Spleen (tissue), 11 donors: ENCODE results near the gene METTL24. TPM values are rescaled to one million over a fixed set of nuclear protein-coding genes. Genes with fewer than 3 reads are reported as not detected.

Experiments used
- DNase-seq: peaks from one replicate; pipeline ENCODE4 v3.0.0-alpha.2; 2020
- H3K27ac ChIP-seq, 8 donors: fragments of 200-600 bp; sonication (generic) in 7 of 8; 1 replicate in 4 of 8; 2 replicates in 4 of 8; pipeline versions ENCODE4 v1.5.0 to v1.8.0; 2016 to 2021; ENCODE audit warnings: inconsistent platforms in 4 of 8, mild to moderate bottlenecking in 4 of 8, moderate library complexity in 1 of 8
- H3K27me3 ChIP-seq, 7 donors: fragments of 200-600 bp; sonication (generic) in 6 of 7; replicated peaks in 1 of 7; 1 replicate in 4 of 7; 2 replicates in 3 of 7; pipeline versions ENCODE4 v1.5.0 to v1.8.0; 2016 to 2021; ENCODE audit warnings: inconsistent platforms in 3 of 7, mild to moderate bottlenecking in 1 of 7
- H3K36me3 ChIP-seq, 6 donors: fragments of 200-600 bp; sonication (generic) in 5 of 6; 1 replicate in 4 of 6; 2 replicates in 2 of 6; pipeline versions ENCODE4 v1.5.0 to v1.8.0; 2016 to 2021; ENCODE audit warnings: inconsistent platforms in 2 of 6
- H3K4me1 ChIP-seq, 6 donors: fragments of 200-600 bp; sonication (generic) in 5 of 6; 1 replicate in 3 of 6; 2 replicates in 3 of 6; pipeline versions ENCODE4 v1.5.0 to v1.8.0; 2016 to 2021; ENCODE audit warnings: inconsistent platforms in 3 of 6
- H3K4me3 ChIP-seq, 8 donors: fragments of 200-600 bp; sonication (generic) in 7 of 8; 1 replicate in 4 of 8; 2 replicates in 4 of 8; pipeline versions ENCODE4 v1.5.0 to v1.8.0; 2016 to 2021; ENCODE audit warnings: inconsistent platforms in 4 of 8, mild to moderate bottlenecking in 4 of 8, moderate library complexity in 2 of 8
- H3K9me3 ChIP-seq, 8 donors: fragments of 200-600 bp; sonication (generic) in 7 of 8; 1 replicate in 4 of 8; 2 replicates in 4 of 8; pipeline versions ENCODE4 v1.5.0 to v1.8.0; 2016 to 2021; ENCODE audit warnings: inconsistent platforms in 4 of 8
- POLR2A ChIP-seq, 3 donors: fragments of 450-650 bp; IDR thresholded peaks; one replicate each; pipeline ENCODE4 v1.5.1; 2017; ENCODE audit warnings: antibody characterized with exemption in 3 of 3, mild to moderate bottlenecking in 1 of 3
- POLR2AphosphoS5 ChIP-seq, 3 donors: sonication (generic); formaldehyde crosslinking; IDR thresholded peaks; one replicate each; pipeline ENCODE4 v1.5.1; 2017; ENCODE audit warnings: antibody characterized with exemption in 3 of 3
- WGBS, 5 donors: extraction: QIAGEN DNeasy Blood & Tissue Kit in 3 of 5; methylation state at CpG; one replicate each; pipeline versions ENCODE4 v1.1.5 to v1.1.7; 2013 to 2018; 5-methylcytosine and 5-hydroxymethylcytosine counted together
- intact Hi-C: fragments of 100-400 bp; cut with DNase I; formaldehyde crosslinking; loops from one replicate; pipeline ENCODE4 v1.15.0; 2023; ENCODE audit warnings: low total_unique reads
- polyA plus RNA-seq, 3 donors: library from polyadenylated mRNA; stranded (reverse); fragments of 200-250 nt; gene quantifications; one replicate each; pipeline ENCODE4 v1.2.1, GENCODE V29; 2013
- total RNA-seq, 7 donors: library from RNA; depleted of rRNA in 3 of 7; stranded (reverse); fragments of >200 nt in 3 of 7; fragmentation: NEBNext Ultra II Directional in 4 of 7; extraction: Animal tissue kit (Norgen Biotek cat#: 25700) in 4 of 7; gene quantifications; one replicate each; pipeline versions ENCODE4 v1.1.0 to v1.2.1, GENCODE V29; 2016 to 2021
- TF ChIP-seq, protein P1 (sequence below), 11 experiments: fragments of 200-600 bp in 7 of 11; fragments of 450-650 bp in 4 of 11; sonication (generic) in 4 of 11; IDR thresholded peaks in 8 of 11; conservative IDR thresholded peaks in 3 of 11; 1 replicate in 7 of 11; 2 replicates in 4 of 11; pipeline versions ENCODE4 v1.4.0 to v1.8.0; 2016 to 2021; ENCODE audit warnings: antibody characterized with exemption in 11 of 11, inconsistent platforms in 4 of 11, mild to moderate bottlenecking in 1 of 11
- donor health status: healthy with polysubstance abuse.
- donor health status: DM: no; HTN: no; CAD: no; lungs with moderate emphysema.
- donor health status: DM: no; HTN: no; CAD: no.
- donor health status: Bipolar disorder and iron deficiency.
- donor health status: healthy.
- donor health status: DM: no; HTN: no; CAD: no.
- donor health status: DM: yes; HTN: yes; CAD: no.

METTL24 gene
- total and polyA plus RNA-seq, 10 donors, result 0.67 to 1.2 (median 0.98) TPM; not detected in 5

DNA sequence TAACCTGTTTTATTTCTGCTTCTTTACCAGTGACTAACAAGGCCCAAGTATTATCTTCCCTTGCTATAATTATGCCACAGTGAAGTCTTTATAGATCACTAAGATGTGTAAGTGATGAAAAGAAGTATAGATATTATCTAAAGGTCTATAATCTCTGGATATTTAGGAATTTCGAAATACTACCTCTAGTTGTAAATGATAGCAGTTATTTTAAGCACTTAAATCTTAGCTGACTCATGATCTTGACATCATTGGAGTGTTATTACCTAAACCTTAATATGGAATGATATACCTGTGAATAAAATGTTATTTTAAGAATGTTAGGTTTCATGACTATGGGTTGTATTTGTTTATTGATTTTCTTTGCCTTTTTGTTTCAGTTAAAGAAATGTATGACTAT lies 146.4 kb downstream of the METTL24 start:
- TF ChIP-seq, protein P1, sequence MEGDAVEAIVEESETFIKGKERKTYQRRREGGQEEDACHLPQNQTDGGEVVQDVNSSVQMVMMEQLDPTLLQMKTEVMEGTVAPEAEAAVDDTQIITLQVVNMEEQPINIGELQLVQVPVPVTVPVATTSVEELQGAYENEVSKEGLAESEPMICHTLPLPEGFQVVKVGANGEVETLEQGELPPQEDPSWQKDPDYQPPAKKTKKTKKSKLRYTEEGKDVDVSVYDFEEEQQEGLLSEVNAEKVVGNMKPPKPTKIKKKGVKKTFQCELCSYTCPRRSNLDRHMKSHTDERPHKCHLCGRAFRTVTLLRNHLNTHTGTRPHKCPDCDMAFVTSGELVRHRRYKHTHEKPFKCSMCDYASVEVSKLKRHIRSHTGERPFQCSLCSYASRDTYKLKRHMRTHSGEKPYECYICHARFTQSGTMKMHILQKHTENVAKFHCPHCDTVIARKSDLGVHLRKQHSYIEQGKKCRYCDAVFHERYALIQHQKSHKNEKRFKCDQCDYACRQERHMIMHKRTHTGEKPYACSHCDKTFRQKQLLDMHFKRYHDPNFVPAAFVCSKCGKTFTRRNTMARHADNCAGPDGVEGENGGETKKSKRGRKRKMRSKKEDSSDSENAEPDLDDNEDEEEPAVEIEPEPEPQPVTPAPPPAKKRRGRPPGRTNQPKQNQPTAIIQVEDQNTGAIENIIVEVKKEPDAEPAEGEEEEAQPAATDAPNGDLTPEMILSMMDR (IDR thresholded peaks at IDR 0.05 in 8 of 11, conservative IDR thresholded peaks at IDR 0.05 in 3 of 11), result no peak
- TF ChIP-seq POLR2AphosphoS5 (IDR thresholded peaks at IDR 0.05) (no peak), POLR2A (IDR thresholded peaks at IDR 0.05) (no peak)
- DNase-seq, result no peak
- Histone ChIP-seq H3K4me1 (peaks cover 0 to 6% (median under 1%) of the 10 kb centered on the region in 6 donors), H3K4me3 (no peak overlapping the region), H3K27me3 (no peaks in the 10 kb centered on the region), H3K36me3 (peaks cover 0 to 100% (median 71%) of the 10 kb centered on the region in 6 donors), H3K9me3 (no peaks in the 10 kb centered on the region), H3K27ac (no peak overlapping the region)
- intact Hi-C loops, result no loop called here
- WGBS, 5 donors, result 94 to 100% (median 98%) methylated on average over 1 of the region's 1 CpG

DNA sequence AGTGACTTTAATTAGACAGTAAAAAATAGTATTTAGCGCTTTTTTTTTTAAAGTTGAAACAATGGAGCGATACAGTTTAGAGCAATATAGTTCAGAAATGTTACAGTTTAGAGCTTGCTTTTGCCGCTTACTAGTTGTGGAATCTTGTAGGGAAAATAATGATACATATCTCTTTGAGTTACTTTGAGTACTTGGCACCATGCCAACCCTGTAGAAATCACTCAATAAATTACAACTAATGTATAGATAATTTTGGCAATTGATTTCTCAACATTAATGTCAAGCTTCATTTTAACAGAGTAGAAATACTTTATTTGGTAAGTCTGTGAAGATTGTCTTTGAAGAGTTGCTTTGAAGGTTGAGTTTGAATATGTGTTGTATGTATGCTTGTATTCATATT lies 150.5 kb downstream of the METTL24 start:
- intact Hi-C loops, result no loop called here
- 97 to 99% (median 98%) methylated on average over 3 of the region's 3 CpGs for WGBS, 5 donors
- Histone ChIP-seq H3K27me3 (no peaks in the 10 kb centered on the region), H3K9me3 (no peaks in the 10 kb centered on the region), H3K36me3 (peaks cover 0 to 68% (median 38%) of the 10 kb centered on the region in 6 donors), H3K4me1 (peaks cover 0 to 37% (median 19%) of the 10 kb centered on the region in 6 donors), H3K27ac (no peak overlapping the region), H3K4me3 (no peak overlapping the region)
- no peak for DNase-seq
- TF ChIP-seq, protein P1 (IDR thresholded peaks at IDR 0.05 in 8 of 11, conservative IDR thresholded peaks at IDR 0.05 in 3 of 11), result no peak
- no peak for TF ChIP-seq POLR2A (IDR thresholded peaks at IDR 0.05)
- no peak for TF ChIP-seq POLR2AphosphoS5 (IDR thresholded peaks at IDR 0.05)

DNA sequence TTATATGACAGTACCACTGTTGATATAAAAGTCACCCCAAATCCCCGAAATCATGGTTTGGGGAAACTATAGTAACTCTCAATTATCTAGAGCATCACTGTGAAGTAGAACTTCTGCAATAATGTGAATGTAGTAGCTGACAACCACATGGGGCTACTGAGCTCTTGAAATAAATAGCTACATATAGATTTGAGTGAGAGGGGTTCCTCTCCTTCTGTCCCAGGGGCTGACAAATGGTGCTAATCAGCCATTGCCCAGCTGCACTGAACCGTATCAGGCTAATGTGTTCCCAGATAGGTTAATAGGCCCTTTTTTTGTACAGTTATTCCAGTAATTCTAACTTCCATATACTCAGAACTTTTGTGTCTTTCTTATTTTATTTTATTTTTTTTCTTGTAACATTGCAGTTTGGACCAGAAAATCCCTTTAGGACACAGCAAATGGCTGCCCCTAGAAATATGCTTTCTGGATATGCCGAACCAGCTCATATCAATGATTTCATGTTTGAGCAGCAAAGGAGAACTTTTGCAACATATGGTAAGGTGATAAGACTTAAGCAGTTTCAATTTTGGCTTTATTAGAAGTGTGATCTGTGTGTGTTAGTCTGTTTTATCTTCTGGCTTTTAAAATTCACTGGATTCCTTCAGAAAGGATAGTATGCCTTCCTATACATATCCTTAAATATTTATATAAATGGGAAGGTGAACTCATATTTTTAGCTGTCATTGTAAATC lies 156.8 kb downstream of the METTL24 start:
- H3K27me3 ChIP-seq, result no peaks in the 10 kb centered on the region
- TF ChIP-seq, protein P1 (IDR thresholded peaks at IDR 0.05 in 8 of 11, conservative IDR thresholded peaks at IDR 0.05 in 3 of 11), result no peak
- WGBS, 5 donors, result 83 to 98% (median 92%) methylated on average over 3 of the region's 3 CpGs
- DNase-seq, result no peak
- H3K36me3 ChIP-seq, result peaks cover 0 to 20% (median 5%) of the 10 kb centered on the region in 6 donors
- no peak overlapping the region for H3K4me3 ChIP-seq
- no peaks in the 10 kb centered on the region for H3K9me3 ChIP-seq
- peaks cover 0 to 64% (median 24%) of the 10 kb centered on the region in 6 donors for H3K4me1 ChIP-seq
- intact Hi-C loops, result no loop called here
- no peak overlapping the region for H3K27ac ChIP-seq

DNA sequence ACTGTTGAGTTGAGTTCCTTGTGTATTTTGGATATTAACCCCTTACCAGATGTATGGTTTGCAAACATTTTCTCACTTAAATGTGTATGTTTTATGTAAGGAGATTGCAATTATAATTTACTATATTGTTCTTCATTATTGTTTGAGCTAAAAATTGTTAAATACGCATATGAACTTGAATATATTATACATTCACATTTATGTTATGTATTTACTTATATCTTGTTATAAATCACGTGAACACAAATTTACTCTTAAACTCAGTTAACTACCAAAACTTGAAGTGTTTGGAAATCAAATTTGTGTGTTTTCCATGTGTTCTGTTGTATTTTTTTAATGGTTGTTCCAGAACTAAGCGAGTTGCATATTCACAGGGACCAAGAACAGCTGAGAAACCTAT lies 159.6 kb downstream of the METTL24 start:
- H3K4me3 ChIP-seq, result no peak overlapping the region
- H3K4me1 ChIP-seq, result peaks cover 0 to 51% (median 9%) of the 10 kb centered on the region in 6 donors
- DNase-seq, result no peak
- 95 to 99% (median 98%) methylated on average over 3 of the region's 3 CpGs for WGBS, 5 donors
- H3K9me3 ChIP-seq, result no peaks in the 10 kb centered on the region
- no peaks in the 10 kb centered on the region for H3K27me3 ChIP-seq
- intact Hi-C loops, result no loop called here
- peaks cover 0 to 34% (median 14%) of the 10 kb centered on the region in 6 donors for H3K36me3 ChIP-seq
- H3K27ac ChIP-seq, result no peak overlapping the region
- TF ChIP-seq, protein P1 (IDR thresholded peaks at IDR 0.05 in 8 of 11, conservative IDR thresholded peaks at IDR 0.05 in 3 of 11), result no peak
